Activated naive CD4-positive, alpha-beta T cell treated with anti-CD3 and anti-CD28 coated beads, Interleukin-2, amount 50 U/mL, for 72 hours (primary cell): ENCODE measurements around the gene CCBE1. TPM values are rescaled to one million over a fixed set of nuclear protein-coding genes. Genes with fewer than 3 reads are reported as not detected.
A peak's percentile ranks its signal among the peaks of the same experiment; 100 is the strongest.

Experiments
- ATAC-seq, 2 donors: fragments of 150-1000 bp; cut with Tn5 transposase; 2 replicates each; pipeline ENCODE4 v1.10.0; 2021; ENCODE audit warnings: mild to moderate bottlenecking in 2 of 2, moderate library complexity in 2 of 2
- DNase-seq, 2 donors: peaks; one replicate each; pipeline ENCODE4 v3.0.0; 2021 to 2022; ENCODE audit warnings: low spot score in 2 of 2
- H3K27ac Mint-ChIP-seq, 2 donors: one replicate each; pipeline ENCODE4 v1.8.0; 2022; ENCODE audit warnings: mild to moderate bottlenecking in 2 of 2, mixed read lengths in 2 of 2
- H3K36me3 Mint-ChIP-seq, 2 donors: one replicate each; pipeline ENCODE4 v1.8.0; 2022; ENCODE audit warnings: mixed read lengths in 2 of 2
- H3K9me3 Mint-ChIP-seq, 2 donors: one replicate each; pipeline ENCODE4 v1.8.0; 2022; ENCODE audit warnings: mixed read lengths in 2 of 2
- total RNA-seq, 2 donors: library from RNA; stranded (reverse); gene quantifications; one replicate each; pipeline ENCODE4 v1.2.3, GENCODE V29; 2022

Gene CCBE1
- total RNA-seq, 2 donors from 2014 or later = 0.08 to 0.27 TPM

DNA sequence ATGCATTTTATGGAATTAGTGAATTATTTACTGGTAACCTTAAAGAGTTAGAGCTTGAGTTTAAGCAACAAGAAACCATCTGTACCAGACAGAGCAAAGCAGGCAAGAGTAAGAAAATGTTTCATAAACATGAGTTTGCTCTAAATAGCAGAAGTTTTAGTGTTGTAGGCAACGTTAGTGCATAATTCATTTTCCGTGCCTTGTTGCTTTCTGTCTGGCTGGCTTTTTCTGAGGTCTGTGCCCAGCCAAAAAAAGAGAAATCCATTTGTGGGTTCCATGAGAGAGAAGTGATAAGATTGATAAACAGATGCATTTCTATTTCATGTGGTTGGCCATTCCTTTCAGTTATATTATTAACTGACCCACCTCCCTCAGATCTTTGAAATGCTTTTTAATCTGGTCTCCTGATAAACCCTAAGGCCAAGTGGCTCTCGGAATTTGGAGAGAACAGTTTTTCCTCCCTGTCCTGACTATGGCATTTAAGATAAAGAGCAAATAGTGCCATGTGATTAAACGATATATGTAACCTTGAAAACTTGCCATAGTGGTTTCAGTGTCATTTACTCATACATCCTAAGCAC, 198.6 kb downstream of the CCBE1 start:
- ATAC-seq = no peak
- Mint-ChIP-seq H3K27ac (no peak overlapping the region), H3K36me3 (no peaks in the 10 kb centered on the region), H3K9me3 (peaks cover 0 to 14% of the 10 kb centered on the region in 2 donors)
- DNase-seq = no peak

DNA sequence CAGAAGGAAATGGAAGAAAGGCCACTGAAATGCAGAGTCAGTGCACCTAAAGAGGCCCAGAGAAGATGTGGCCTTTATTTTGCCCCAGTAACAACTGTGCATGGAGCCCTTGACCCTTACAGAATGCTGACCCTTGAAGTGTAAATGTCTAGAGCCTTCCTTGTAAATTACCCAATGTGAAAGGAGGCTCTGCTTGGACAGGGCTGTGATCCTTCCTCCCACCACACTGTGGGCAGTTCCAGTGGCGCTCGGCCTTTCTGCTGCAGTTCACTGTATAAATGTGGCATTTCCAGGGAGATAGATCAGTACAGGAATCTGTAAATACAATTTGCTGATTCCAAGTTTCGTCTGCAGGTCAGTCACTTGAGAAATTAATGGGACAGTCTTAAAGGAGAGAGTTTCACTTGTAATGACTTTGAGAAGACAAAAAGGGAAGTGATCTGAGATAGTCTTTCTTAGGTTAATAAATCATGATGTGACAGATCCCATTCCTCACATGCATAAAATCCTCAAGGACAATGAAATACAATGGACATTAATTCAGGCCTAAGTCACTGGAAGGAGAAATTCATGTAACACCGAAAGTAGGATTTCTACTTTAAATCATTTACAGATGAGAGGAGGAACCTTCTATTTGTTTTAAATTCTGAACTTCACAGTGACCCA, 204.3 kb downstream of the CCBE1 start:
- Mint-ChIP-seq H3K9me3 (peaks cover 0 to 8% of the 10 kb centered on the region in 2 donors), H3K36me3 (no peaks in the 10 kb centered on the region), H3K27ac (no peak overlapping the region)

DNA sequence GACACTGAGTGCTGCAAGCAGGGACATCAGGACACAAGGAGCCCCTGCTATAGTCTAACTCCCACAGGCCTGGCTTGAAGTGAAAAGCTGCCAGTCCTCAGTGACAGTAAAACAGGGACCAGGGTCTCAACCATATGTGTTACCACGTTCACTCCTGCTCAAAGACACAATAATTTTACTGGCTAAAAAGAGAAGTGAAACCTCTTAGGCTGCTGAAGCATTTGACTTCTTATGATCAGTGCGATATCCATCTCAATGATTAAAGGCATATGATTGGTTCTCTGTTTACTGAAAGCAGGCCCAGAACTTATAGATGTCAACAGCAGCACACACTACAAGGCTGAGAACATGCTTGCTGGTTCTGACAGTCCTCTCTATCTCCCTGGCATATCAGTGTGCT, 208.3 kb downstream of the CCBE1 start:
- ATAC-seq (no peak), DNase-seq (no peak)
- H3K27ac Mint-ChIP-seq = no peak overlapping the region

More for the DNA sequence above, 204.3 kb downstream of the CCBE1 start:
- no peak for DNase-seq
- ATAC-seq = no peak

DNA sequence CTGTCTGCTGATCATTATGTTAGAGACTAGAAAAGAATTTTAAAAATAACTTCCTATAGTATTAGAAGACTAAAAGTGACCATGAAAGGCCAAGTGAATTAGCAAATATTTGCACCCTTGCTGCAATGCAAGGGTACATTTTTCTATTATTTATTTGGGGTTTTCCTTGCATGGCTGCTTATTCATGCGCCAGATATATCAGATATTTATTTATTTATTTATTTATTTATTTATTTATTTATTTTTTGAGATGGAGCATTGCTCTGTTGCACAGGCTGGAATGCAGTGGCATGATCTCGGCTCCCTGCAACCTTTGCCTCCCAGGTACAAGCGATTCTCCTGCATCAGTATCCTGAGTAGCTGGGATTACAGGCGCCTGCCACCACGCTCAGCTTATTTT, 211.8 kb downstream of the CCBE1 start:
- Mint-ChIP-seq H3K27ac (no peak overlapping the region), H3K9me3 (no peaks in the 10 kb centered on the region), H3K36me3 (no peaks in the 10 kb centered on the region)
- DNase-seq = no peak
- no peak for ATAC-seq

More for the DNA sequence above, 208.3 kb downstream of the CCBE1 start:
- Mint-ChIP-seq H3K9me3 (peaks cover 0 to 4% of the 10 kb centered on the region in 2 donors), H3K36me3 (no peaks in the 10 kb centered on the region)

DNA sequence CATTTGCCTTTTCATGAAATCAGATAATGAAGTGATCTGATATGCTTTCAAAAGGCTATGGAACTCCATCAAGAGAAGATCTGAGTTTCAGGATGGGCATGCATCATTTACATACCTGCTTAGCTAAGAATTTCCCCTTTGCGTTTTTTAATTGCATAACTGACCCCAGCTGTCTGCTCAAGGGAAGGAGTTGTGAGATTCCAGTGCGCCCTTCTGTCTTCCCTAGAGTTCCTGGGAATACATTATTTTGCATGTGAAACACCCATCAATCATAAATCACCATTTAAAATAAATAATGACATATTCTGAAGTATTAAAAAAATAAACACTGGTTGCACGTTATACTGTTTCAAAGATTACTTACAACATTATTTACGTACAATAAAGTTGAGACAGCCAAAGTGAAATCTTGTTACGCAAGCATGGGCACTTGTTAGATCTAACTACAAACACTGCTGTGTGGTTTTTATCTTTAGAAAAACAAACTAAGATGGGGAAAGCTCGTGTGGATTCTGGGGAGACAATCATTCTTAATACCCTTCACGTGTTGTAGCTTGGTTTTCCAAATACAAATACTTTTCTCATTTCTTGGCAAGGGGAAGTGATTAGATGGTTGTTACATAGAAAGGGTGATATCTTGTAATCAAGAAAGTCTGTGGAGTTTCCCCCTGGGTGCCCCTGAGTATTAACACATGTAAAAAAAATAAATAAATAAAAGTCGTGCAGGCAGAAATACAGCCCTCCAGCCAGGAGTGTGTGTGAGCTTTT, 212.5 kb downstream of the CCBE1 start:
- no peaks in the 10 kb centered on the region for H3K36me3 Mint-ChIP-seq
- no peak for ATAC-seq
- no peak overlapping the region for H3K27ac Mint-ChIP-seq
- no peaks in the 10 kb centered on the region for H3K9me3 Mint-ChIP-seq
- no peak for DNase-seq

DNA sequence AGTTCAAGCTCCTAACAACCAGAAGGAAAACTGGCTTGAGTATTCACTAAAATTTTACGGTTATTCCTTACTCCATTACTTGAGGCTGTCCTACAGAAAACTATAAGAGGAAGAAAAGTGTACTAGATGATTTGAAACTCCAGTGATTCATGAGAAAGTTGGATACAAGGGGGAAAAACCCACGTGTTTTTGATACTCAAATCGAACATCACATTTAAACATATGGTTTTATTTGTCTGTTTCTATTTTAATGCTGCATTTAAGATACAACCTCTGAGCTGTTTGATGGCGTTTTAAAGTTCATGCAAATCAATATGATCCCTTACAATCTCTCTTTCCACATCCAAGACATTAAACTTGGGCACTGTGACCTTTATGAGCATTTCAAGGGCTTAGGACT, 213.1 kb downstream of the CCBE1 start:
- Mint-ChIP-seq H3K9me3 (no peaks in the 10 kb centered on the region), H3K36me3 (no peaks in the 10 kb centered on the region), H3K27ac (no peak overlapping the region)
- ATAC-seq (no peak), DNase-seq (no peak)

DNA sequence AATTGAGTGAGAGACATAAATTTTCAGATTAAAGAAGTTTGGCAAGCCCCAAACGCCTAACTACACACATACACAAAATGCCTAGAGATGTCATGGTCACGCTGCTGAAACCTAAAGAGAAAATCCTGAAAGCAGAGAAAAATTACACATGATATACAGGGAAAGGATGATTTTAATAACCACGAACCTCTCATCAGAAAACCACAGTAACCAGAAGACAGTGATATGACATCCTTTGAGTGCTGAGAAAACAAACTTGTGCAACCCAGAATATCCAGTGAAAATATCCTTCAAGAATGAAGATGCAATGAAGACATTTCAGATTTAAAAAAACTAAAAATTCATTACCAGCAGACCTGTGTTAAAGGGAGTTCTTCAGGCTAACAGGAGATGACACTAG, 215.8 kb downstream of the CCBE1 start:
- no peaks in the 10 kb centered on the region for H3K9me3 Mint-ChIP-seq
- no peak for DNase-seq
- no peak for ATAC-seq
- no peaks in the 10 kb centered on the region for H3K36me3 Mint-ChIP-seq
- no peak overlapping the region for H3K27ac Mint-ChIP-seq

DNA sequence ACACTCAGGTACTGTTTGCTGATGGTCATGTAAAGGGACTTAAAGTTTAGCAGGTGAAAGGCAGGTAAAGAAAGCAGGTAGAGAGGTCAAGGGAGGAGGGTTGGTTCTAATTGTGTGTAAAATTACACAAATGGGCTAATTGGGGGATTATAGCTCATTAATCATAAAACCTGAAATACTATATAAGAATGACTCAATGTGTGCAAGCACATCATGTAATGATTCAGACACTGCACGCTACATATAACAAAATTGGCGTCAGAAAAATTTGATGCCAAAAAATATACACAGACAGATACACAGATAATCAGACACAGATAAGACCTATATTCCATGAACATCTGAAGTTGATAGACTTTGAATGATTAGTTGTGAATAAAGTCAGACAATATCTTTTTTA, 217.4 kb downstream of the CCBE1 start:
- DNase-seq = no peak
- H3K36me3 Mint-ChIP-seq = peaks cover 0 to 7% of the 10 kb centered on the region in 2 donors
- ATAC-seq = no peak
- peaks cover 7 to 8% of the 10 kb centered on the region in 2 donors for H3K9me3 Mint-ChIP-seq
- H3K27ac Mint-ChIP-seq = no peak overlapping the region

DNA sequence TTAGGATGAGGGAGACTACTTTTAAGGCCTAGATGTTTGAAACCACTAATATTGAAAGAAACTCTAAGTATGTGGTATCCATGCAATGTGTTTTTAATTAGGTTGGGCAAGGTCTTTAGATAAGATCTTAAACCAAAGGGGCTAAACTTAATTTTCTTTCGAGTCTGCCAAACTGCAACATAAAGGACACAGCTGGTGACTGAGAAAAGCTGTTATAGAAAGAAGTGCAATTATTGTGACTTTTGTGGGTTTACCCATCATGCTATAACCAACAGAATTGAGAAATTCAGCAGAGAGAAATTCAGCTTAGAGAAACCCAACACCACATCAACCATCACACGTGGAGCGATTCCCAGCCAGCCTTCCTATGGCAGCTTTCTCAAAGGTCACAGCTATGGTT, 218.6 kb downstream of the CCBE1 start:
- Mint-ChIP-seq H3K27ac (no peak overlapping the region), H3K36me3 (peaks cover 0 to 9% of the 10 kb centered on the region in 2 donors), H3K9me3 (peaks cover 8 to 14% of the 10 kb centered on the region in 2 donors)
- no peak for ATAC-seq
- DNase-seq = no peak

DNA sequence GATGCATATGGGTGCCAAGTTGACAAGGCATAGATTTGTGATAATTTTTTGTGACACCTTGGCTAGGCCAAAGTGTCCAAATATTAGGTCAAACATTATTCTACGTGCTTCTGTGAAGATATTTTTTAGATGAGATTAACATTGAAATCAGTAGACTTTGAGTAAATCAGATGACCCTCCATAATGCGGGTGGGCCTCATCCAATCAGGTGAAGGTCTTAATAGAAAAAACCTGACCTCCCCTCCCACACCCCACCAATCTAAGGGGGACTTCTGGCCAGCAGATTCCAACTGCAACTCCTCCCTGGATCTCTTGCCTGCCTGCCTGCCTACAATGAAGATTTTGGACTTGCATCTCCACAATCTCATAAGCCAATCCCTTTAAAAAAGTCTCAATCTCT, 219.4 kb downstream of the CCBE1 start:
- H3K9me3 Mint-ChIP-seq = peaks cover 8 to 14% of the 10 kb centered on the region in 2 donors
- DNase-seq (no peak), ATAC-seq (no peak)
- peaks cover 0 to 9% of the 10 kb centered on the region in 2 donors for H3K36me3 Mint-ChIP-seq
- no peak overlapping the region for H3K27ac Mint-ChIP-seq

DNA sequence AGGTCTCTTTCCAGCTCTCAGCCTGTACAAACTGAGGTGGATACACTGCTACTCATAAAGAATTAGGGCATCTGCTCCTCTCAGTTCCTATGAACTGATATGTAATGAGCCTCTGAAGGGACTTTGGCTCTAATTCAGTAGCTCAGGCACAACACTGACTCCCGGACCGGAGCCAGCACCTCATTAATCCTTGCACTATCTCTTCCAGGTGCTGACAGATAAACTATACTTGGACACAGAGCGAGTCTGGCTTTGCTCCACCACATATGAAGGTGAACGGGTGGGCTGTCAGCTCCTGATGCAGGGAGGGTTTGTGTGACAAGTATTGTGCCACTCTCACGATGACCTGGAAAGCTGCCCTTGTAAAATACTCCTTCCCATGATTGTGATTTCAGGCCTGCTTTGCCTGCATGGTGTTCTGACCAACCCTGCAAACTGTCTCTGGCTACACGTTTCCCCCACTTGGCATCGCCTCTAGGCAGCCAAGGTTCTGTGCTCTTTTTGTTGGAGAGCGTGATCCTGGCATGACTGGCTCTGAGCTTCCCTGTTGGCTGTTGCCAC, 226.6 kb downstream of the CCBE1 start:
- no peak overlapping the region for H3K27ac Mint-ChIP-seq

DNA sequence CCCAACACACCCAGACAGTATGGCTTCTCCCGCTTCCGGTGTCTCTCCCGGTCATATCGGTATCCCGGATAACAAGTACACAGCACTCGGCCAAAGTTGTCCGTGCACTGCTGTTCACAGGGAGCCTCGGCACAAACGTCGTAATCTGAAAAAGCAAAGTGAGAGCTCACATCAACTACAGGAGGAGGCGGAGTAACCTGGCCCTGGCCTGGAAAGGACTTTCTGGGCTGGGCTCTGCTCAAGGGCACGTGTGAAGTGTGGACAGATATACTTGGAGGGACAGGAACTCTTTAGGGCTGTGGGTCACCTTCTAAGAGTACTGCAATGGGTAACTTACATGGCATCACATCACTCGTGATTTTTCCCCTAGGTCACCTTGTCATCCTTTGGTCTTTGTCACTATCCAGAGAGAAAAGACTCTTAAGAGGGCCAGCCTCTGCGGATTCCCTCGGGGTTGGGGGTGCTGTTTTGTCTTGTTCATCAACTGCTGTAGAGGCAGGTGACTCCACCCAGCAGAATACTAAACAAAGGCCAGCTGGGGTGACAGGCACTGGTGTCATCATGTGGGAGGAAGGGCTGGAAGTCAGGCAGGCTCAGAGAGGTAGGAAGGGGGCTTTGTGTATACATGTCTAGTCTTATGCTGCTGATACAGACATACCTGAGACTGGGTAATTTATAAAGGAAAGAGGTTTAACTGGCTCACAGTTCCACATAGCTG, 227.6 kb downstream of the CCBE1 start:
- peaks cover 0 to under 1% of the 10 kb centered on the region in 2 donors for H3K36me3 Mint-ChIP-seq
- ATAC-seq (no peak), DNase-seq (no peak)
- H3K9me3 Mint-ChIP-seq = peaks cover 0 to 5% of the 10 kb centered on the region in 2 donors
- H3K27ac Mint-ChIP-seq = no peak overlapping the region

More for the DNA sequence above, 226.6 kb downstream of the CCBE1 start:
- Mint-ChIP-seq H3K9me3 (peaks cover 8 to 14% of the 10 kb centered on the region in 2 donors), H3K36me3 (peaks cover 0 to 9% of the 10 kb centered on the region in 2 donors)
- DNase-seq (no peak), ATAC-seq (no peak)

DNA sequence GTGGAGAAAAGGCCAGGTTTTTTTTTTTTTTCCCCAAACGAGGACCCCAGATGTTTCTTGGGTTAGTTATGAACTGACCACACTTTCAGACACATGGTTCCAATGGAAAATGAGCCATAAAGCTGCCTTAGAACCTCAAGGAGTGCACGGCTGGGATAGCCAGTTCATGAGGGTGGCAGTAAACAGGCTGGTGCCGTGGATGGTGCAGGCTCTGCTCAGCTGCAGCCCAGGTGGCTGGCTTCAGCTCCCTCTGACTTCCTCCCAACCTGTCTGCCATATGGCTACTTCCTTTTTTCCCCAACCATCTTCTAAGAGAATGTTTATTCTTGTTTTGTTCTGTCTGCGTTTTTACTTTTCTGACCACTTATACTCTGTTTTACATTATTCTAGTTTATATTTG, 228.4 kb downstream of the CCBE1 start:
- Mint-ChIP-seq H3K36me3 (no peaks in the 10 kb centered on the region), H3K27ac (no peak overlapping the region), H3K9me3 (peaks cover 0 to 2% of the 10 kb centered on the region in 2 donors)
- DNase-seq (no peak), ATAC-seq (no peak)

DNA sequence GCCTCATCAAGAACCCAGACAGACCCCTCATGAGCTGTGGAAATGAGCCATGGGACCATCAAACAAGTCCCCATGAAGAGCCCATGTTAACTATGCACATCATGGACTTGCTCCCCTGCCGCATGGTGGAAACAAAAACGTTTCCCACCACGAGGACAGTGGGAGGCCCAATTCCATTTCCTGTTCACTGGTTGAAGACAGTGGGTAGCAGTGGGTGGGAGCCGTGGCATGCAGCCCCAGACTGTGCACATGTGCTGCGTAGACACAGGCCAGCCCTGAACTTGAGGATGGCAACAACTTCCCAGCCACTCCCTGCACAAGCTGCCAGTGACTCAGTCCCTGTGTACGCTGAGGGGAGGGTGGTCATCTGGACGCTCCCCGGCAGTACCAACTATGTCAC, 229.7 kb downstream of the CCBE1 start:
- H3K27ac Mint-ChIP-seq = no peak overlapping the region
- H3K36me3 Mint-ChIP-seq = no peaks in the 10 kb centered on the region
- no peak for DNase-seq
- no peak for ATAC-seq
- no peaks in the 10 kb centered on the region for H3K9me3 Mint-ChIP-seq

DNA sequence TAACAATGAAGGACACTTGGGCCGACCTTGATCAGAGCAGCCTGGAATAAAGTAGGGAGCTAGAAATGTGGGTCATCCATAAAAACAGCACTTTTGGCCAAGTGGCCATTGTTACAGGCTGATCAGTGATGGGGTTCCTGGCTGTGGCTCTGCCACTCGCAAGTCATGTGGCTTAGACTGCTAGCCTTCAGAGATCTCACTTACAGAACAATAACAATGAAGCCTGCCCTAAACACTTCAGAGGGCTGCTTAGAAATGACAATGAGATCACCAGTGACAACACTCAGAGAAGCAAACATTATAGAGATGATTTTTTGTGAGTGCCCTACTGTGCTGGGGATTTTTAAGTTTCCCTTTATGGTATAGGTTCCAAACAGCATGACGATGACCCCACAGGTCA, 230.2 kb downstream of the CCBE1 start:
- Mint-ChIP-seq H3K9me3 (no peaks in the 10 kb centered on the region), H3K36me3 (no peaks in the 10 kb centered on the region), H3K27ac (no peak overlapping the region)
- DNase-seq (no peak), ATAC-seq (no peak)

DNA sequence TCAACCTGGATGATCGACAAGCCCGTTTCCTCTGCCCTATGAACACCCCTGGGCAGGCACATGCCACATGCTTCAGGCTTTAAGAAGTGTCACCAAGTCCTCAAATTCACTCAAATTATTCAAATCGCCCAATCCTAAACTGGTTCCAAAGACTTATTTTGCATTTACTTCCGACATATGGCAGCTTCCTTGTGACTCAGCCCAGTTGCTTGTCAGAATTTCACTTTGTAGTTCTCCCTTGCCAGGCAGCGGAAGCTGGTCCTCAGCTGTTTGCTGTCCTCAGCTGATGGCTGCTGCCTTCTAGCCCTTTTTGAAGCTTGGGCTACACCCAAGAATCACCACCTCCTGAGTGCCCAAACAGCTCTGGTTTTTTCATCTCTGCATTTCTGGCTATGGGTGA, 232.7 kb downstream of the CCBE1 start:
- no peak for DNase-seq
- Mint-ChIP-seq H3K27ac (peak overlapping the region in 1 of 2 donors; percentile 29), H3K9me3 (no peaks in the 10 kb centered on the region), H3K36me3 (no peaks in the 10 kb centered on the region)
- ATAC-seq = no peak

DNA sequence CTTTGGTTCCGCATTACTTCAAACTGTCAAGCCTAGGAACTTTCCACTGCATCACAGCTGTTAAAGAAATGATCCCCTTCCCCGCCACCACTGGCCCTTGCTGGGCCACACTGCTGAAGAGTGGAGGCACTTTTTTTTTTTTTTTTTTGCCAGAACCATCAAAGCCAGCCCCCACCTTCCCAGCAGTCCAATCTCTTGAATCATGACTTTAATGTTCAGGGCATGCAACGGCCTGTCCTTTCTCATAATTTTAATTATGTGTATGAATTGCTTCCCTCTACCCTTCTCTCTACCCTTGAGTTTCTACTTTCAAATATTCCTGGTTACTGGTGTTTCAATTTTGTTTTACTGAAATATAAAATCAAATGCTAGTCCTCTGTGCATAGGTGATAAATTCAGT, 236.1 kb downstream of the CCBE1 start:
- H3K9me3 Mint-ChIP-seq = no peaks in the 10 kb centered on the region

More for the DNA sequence above, 236.1 kb downstream of the CCBE1 start:
- no peak for ATAC-seq
- no peak for DNase-seq
- H3K27ac Mint-ChIP-seq = no peak overlapping the region
- H3K36me3 Mint-ChIP-seq = no peaks in the 10 kb centered on the region
